ENCODE measurements around the gene RASSF7.

The RASSF7 gene

GRCh38 chr11:532986-533585, 27.7 kb upstream of the RASSF7 start:
- no peak for DNase-seq (ENCODE audit: low read depth)

DNA sequence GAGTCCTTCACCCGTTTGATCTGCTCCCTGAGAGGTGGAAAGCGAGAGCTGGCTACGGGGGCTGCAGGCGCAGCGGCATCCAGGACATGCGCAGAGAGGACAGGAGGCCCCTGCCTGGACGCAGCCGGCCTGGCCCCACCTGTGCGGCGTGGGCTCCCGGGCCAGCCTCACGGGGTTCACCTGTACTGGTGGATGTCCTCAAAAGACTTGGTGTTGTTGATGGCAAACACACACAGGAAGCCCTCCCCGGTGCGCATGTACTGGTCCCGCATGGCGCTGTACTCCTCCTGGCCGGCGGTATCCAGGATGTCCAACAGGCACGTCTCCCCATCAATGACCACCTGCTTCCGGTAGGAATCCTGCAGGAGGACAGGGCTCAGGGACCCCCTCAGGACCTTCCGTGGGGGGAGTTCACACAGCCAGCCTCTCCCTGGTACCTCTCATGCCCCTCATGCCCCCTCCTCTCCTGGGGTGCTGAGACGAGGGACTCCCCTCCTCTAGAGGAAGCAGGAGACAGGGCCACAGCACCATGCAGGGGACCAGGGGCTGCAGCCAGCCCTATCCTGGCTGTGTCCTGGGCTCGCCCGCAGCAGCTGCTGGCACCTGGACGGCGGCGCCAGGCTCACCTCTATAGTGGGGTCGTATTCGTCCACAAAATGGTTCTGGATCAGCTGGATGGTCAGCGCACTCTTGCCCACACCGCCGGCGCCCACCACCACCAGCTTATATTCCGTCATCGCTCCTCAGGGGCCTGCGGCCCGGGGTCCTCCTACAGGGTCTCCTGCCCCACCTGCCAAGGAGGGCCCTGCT, 27.0 kb upstream of the RASSF7 start:
- DNase-seq (ENCODE audit: low read depth), result no peak

DNA sequence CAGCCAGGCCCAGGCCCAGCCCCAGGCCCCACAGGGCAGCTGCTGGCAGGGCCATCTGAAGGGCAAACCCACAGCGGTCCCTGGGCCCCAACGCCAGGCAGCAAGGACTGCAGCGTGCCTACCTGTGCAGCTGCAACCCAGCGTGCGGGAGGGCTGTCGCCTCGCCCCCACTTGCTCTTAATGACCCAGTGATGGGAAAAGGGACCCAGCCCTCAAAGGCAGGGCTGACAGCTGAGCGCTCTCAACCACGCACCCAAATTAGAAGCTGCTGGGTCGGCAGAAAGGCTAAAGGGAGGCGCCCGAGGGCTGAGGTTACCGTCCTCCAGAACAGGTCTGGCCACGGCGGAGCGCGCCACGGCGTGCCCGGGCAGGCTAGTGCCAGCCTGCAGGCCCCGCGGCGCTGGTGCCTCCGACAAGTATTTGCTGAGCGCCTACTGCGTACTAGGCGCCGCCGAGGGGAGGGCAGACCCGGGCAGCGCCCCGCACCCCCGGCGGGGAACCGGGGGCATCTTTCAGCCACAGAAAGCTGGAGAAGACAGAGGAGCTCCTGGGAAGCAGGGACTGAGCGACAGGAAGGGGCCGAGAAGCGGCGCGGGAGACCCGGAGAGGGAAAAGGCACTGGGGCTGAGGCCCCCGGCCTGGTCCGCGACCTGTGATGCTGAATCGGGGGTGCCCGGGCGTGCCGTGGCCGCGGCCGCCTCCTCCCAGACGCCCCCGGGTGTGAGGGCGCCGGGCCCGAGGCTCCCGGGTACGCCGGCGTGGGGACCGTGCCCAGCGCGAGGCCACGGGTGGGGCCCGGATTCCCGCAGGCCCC, 26.2 kb upstream of the RASSF7 start:
- DNase-seq (ENCODE audit: low read depth), result no peak

- DNase-seq (ENCODE audit: low read depth), result no peak
Observed at GRCh38 chr11:535210-535518, 25.6 kb upstream of the RASSF7 start.

DNA sequence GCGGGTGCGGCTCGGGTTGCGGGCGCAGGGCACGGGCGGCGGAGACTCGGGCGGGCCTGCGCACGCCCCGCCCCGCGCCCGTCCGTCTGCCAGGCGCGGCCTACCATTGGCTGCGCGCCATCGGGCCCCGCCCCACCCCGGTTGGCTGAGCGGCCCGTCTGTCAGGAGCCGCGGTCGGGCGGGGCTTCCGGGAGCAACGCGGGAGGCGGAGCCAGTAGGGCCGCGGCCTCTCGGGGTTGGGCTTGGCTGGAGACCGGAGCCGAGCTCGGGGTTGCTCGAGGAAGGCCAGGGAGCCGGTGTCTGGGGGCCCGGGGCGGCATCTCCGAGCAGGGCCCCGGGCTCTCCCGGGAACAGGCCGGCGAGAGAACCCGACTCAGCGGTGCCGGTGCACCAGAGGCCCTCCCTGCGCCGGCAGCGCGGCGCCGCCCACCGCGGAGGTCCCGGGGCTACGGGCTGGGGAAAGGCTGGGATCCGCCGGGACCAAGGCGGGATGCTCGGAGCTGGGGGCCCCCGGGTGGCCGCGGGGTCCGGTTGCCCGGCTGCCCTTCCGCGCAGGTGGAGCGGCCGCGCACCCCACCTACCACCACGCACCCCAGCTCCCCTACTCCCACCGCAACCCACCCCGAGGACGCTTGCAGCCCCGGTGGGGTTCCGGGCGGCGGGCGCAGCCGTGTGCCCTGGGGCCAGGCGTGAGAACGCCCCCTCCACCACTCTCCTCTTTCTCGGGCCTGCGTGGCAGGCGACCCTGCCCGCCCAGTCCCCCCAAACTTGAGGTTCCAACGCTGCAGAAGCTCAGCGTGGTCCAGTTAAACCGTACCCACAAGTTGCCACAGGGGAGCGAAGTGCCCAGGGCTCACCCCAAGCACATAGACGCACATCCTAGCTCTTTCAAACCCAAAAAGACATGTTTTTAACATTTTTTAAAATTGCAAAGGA, 25.0 kb upstream of the RASSF7 start, which contains the start of gene HRAS:
HRAS (minus strand) TSS at position 58 of the 936 bp plus-strand sequence.
- peak; percentile 63 for DNase-seq (ENCODE audit: low read depth)

DNA sequence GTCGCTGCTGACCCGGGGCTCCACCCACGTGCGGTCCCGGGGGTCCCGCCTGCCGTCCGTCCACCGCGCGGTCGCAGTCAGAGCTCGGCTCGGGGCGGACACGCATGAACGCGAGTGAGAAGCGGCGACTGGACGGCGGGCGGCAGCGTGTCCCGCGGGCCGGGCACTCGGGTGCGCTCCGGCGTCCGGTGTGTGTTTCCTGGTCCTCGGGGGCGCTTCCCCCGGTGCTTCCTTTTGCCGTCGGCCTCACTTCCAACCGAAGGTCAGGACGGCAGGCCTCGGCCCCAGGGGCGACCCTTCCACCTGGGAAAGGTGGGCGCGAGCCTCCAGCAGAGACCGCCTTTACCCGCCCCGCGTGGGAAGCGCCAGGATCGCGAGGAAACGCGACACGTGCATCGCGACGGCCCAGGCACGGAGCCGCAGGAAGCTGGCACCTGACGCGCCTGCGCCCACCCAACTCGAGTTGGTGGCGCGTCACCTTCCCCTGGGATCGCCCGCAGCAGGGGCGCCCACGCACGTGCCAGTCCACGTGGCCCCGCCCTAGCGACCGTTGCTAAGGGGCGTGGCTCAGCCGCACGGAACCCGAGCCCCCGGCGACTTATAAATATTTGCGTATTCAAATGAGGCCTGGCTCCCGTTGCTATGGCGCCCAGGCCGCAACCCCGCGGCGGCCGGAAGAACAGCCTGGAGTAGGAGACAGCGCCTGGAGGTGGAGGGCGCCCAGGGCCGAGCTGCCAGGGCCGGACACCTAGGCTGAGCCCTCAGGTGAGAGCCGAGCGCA, 23.7 kb upstream of the RASSF7 start, which contains the start of gene LRRC56:
LRRC56 (plus strand) TSS at position 687 of the 781 bp plus-strand sequence. CDS start 3,158 bp downstream, outside the sequence.
- no peak for DNase-seq (ENCODE audit: low read depth)

GRCh38 chr11:537622-538430, 22.9 kb upstream of the RASSF7 start:
- no peak for DNase-seq (ENCODE audit: low read depth)

GRCh38 chr11:538431-539051, 22.2 kb upstream of the RASSF7 start:
- DNase-seq (ENCODE audit: low read depth), result no peak

- no peak for DNase-seq (ENCODE audit: low read depth)
Observed at GRCh38 chr11:539971-540481, 20.7 kb upstream of the RASSF7 start.

DNA sequence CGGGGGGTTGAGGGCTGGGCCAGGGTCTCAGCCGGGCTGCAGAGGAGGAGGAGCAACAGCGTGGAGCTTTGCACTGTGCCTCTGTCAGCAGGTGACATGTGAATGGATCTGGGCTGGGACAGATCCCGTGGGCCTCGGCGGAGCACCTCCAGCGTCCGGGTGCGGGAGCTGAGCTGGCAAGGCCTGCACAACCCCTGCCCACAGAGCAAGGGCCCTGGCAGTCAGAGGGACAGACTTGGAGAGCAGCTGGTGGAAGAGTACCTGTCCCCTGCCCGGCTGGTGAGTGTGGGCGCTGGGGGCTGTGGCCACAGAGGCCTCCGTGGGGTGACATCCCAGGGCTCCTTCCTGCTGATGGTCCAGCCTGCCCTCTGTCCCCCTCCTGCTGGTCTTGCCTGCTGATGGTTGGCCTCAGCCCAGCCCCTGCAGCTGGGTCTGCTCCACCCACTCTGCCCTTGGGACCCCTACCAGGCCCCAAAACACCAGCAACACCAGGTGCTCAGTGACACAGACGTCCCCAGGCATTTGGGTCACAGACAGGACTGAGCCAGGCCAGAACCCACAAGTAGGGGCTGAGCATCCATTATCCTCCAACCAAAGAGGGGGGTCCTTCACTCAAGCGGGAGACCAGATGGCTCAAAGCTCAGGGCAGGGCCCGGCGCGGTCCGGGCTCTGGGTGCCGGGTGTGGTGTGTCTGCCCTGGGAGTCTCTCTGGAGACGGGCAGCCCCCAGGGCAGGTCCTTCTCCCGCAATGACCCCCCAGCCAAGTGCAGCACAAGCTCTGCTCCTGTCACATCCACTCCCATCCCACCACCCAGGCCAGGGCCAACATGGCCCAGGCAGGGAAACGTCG, 20.0 kb upstream of the RASSF7 start:
- no peak for DNase-seq (ENCODE audit: low read depth)

DNA sequence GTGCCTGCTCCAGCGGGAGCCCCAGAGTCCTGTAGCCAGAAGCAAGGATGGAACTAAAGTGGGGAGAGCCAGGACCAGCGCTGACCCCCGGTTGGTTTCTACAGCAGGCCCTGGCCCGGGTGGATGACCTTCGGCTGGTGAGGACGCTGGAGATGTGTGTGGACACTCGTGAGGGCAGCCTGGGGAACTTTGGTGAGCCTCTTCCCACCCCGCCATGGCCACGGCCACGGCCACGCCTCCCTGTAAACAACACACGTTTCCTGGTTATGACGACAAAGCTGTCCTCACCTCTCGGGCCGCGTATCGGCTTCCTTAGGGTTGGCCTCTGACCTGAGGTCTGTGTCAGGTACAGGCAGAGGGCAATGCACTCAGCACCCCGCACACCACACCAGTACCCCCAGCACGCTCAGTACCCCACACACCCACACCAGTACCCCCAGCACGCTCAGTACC, 19.3 kb upstream of the RASSF7 start:
- DNase-seq (ENCODE audit: low read depth), result no peak

- no peak for DNase-seq (ENCODE audit: low read depth)
Observed at GRCh38 chr11:544817-545166, 16.0 kb upstream of the RASSF7 start.

DNA sequence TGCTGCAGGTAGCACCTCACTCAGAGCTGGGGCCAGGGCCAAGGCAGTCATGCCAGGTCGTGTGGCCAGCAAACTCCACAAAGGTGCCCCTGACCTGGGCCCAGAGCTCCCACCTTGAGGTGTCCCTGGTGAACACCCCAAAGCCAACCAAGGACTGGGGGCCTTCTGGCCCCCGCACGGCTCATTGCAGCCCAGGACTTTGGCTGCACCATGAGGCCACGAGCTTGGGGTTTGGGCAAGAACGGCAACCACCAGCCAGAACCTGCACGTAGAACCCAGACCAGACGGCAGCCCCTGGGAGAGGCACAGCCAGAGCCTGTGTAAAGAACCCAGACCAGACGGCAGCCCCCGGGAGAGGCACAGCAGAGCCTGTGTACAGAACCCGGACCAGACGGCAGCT, 15.6 kb upstream of the RASSF7 start:
- DNase-seq (ENCODE audit: low read depth), result no peak

DNA sequence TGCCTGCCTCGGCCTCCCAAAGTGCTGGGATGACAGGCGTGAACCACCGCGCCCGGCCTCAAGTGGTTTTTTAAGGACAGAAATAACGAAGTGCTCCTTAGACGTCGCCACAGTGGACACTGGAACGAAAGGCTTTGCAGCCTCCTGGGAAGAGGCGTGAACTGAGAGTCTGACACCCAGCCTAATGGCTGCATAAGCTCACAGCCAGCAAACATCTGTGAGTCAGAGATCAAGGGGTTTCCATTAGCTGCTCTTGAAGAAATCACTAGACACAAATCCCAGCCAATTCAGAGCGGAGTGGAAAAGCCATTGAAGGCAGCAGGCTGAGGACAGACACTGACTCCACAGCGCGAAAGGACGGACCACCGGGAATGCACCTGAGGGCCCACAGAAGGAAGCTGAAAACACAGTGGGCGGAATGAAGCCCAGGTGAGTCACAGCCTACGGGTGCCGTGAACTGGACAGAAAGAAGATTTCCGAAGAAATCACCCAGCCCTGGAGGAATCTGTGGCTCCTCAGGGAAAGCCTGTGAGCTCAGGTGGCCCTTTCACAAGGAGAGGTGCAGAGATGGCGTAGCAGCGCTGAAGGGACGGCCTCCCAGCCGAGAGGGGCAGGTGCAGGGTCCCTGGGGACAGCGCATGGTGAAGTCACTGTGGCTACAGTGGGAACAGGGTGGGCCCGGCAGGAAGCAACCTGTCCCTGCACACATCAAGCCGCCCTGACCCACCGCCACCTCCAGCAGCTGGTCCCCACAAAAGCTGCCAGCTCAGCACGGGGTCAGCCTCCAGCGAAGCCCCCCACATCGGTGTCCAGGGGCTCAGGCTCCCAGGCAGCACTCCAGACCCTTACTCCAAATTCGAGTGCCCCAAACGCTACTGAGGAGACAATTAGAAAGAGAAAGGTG, 11.8 kb upstream of the RASSF7 start:
- DNase-seq (ENCODE audit: low read depth), result no peak

GRCh38 chr11:550021-550745, 10.6 kb upstream of the RASSF7 start:
- no peak for DNase-seq (ENCODE audit: low read depth)

- no peak for DNase-seq (ENCODE audit: low read depth)
Observed at GRCh38 chr11:550746-551085, 10.1 kb upstream of the RASSF7 start.

DNA sequence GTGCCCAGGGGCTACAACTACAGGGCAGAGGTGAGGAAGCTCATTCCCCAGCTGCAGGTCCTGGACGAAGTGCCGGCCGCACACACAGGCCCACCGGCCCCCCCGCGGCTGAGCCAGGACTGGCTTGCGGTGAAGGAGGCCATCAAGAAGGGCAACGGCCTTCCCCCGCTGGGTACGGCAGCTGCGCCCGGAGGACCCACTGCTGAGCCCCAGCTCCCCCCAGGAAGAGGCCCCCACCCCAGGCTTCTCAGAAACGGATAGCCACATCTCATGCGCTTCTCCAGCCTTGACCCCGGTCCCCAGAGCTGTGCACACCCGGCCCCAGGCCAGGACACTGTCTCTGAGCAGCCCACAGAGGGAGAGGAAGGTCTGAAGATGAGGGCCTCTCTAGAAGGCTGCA, 9.6 kb upstream of the RASSF7 start:
- no peak for DNase-seq (ENCODE audit: low read depth)

Data from HS-27A (cell line).